C4-2B (cell line): Measurements from ENCODE around the gene NEDD4L.

Experiments used
- ZFX ChIP-seq: fragments of 450-650 bp; IDR thresholded peaks from 2 replicates; pipeline ENCODE4 v1.6.1; 2017
- TF ChIP-seq, protein P1 (sequence below): fragments of 450-650 bp; conservative IDR thresholded peaks from 2 replicates; pipeline ENCODE4 v1.5.1; 2017; ENCODE audit warnings: mild to moderate bottlenecking

DNA sequence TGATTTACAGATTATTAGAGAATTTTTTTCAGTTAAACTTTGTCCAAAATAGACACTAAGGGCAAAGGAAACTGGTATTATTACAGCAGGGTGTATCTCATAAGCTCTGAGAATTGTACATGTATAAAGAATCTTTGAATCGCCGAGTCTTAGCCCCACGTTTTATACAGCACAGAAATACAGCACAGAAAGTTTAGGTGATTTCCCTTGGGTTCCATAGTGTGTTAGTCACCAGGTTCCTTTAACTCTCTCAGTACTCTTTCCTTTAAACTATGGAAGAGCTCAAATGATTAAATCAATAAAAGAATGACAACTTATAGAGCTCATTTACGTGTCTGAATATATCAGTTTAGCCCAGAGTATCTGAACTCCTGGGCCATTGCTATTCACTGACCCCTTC is 256.8 kb downstream of the NEDD4L start:
- TF ChIP-seq, protein P1, sequence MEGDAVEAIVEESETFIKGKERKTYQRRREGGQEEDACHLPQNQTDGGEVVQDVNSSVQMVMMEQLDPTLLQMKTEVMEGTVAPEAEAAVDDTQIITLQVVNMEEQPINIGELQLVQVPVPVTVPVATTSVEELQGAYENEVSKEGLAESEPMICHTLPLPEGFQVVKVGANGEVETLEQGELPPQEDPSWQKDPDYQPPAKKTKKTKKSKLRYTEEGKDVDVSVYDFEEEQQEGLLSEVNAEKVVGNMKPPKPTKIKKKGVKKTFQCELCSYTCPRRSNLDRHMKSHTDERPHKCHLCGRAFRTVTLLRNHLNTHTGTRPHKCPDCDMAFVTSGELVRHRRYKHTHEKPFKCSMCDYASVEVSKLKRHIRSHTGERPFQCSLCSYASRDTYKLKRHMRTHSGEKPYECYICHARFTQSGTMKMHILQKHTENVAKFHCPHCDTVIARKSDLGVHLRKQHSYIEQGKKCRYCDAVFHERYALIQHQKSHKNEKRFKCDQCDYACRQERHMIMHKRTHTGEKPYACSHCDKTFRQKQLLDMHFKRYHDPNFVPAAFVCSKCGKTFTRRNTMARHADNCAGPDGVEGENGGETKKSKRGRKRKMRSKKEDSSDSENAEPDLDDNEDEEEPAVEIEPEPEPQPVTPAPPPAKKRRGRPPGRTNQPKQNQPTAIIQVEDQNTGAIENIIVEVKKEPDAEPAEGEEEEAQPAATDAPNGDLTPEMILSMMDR = no peak
- no peak for TF ChIP-seq ZFX
